H9 (cell line): ENCODE measurements around the gene CTPS2. TPM values are rescaled to one million over a fixed set of nuclear protein-coding genes. Genes with fewer than 3 reads are reported as not detected.
"Not testable (repeated sequence)": the region's sequence is repeated elsewhere in the genome, so short reads cannot be mapped to it uniquely, and the experiment has no call there.

Experiments
- DNase-seq: peaks from one replicate; pipeline ENCODE4 v3.0.0-alpha.2; 2017
- H2AFZ ChIP-seq: one replicate; pipeline ENCODE4 v1.6.1; 2013; ENCODE audit warnings: mild to moderate bottlenecking, low read length, control low read depth, moderate library complexity
- H2AK5ac ChIP-seq: 2 replicates; pipeline ENCODE4 v1.6.1; 2013; ENCODE audit warnings: low read length, control low read depth, mixed read lengths; ENCODE audit not compliant: insufficient read length
- H2BK120ac ChIP-seq: one replicate; pipeline ENCODE4 v1.6.1; 2013; ENCODE audit warnings: low read depth, mild to moderate bottlenecking, low read length, control low read depth, inconsistent platforms; ENCODE audit not compliant: poor library complexity, severe bottlenecking
- H2BK12ac ChIP-seq: 2 replicates; pipeline ENCODE4 v1.6.1; 2013; ENCODE audit warnings: low read length, control low read depth, mixed read lengths, low read depth; ENCODE audit not compliant: insufficient read length
- H2BK15ac ChIP-seq: 2 replicates; pipeline ENCODE4 v1.6.1; 2013; ENCODE audit warnings: low read depth, low read length, control low read depth
- H2BK20ac ChIP-seq: one replicate; pipeline ENCODE4 v1.6.1; 2013; ENCODE audit warnings: low read depth, mild to moderate bottlenecking, low read length, control low read depth, inconsistent platforms; ENCODE audit not compliant: poor library complexity, severe bottlenecking
- H2BK5ac ChIP-seq: 2 replicates; pipeline ENCODE4 v1.6.1; 2013; ENCODE audit warnings: low read length, control low read depth, mixed read lengths; ENCODE audit not compliant: insufficient read length
- H3K14ac ChIP-seq: 2 replicates; pipeline ENCODE4 v1.6.1; 2013; ENCODE audit warnings: low read length, control low read depth; ENCODE audit not compliant: insufficient read depth
- H3K18ac ChIP-seq: 2 replicates; pipeline ENCODE4 v1.6.1; 2013; ENCODE audit warnings: low read depth, mild to moderate bottlenecking, mixed read lengths, low read length, control low read depth; ENCODE audit not compliant: insufficient read length
- H3K23ac ChIP-seq: 2 replicates; pipeline ENCODE4 v1.6.1; 2013; ENCODE audit warnings: low read length, control low read depth, mixed read lengths, low read depth; ENCODE audit not compliant: insufficient read length
- H3K23me2 ChIP-seq: 2 replicates; pipeline ENCODE4 v1.6.1; 2013; ENCODE audit warnings: low read depth, mild to moderate bottlenecking, mixed read lengths, low read length, control low read depth; ENCODE audit not compliant: insufficient read length, poor library complexity, severe bottlenecking
- H3K27ac ChIP-seq: 2 replicates; pipeline ENCODE4 v1.5.1; 2013; ENCODE audit warnings: low read length, control low read depth, mixed read lengths, low read depth; ENCODE audit not compliant: insufficient read length
- H3K27me3 ChIP-seq: 2 replicates; pipeline ENCODE4 v1.6.1; 2013; ENCODE audit warnings: low read length, control low read depth, inconsistent platforms; ENCODE audit not compliant: insufficient read depth
- H3K4ac ChIP-seq: 2 replicates; pipeline ENCODE4 v1.6.1; 2013; ENCODE audit warnings: low read depth, mild to moderate bottlenecking, control low read depth, inconsistent platforms, low read length, moderate library complexity
- H3K4me1 ChIP-seq: 2 replicates; pipeline ENCODE4 v1.6.1; 2013; ENCODE audit warnings: low read length, control low read depth, inconsistent platforms; ENCODE audit not compliant: insufficient read depth
- H3K4me2 ChIP-seq: 2 replicates; pipeline ENCODE4 v1.6.1; 2013; ENCODE audit warnings: low read length, control low read depth, mixed read lengths; ENCODE audit not compliant: insufficient read length, insufficient read depth
- H3K56ac ChIP-seq: 2 replicates; pipeline ENCODE4 v1.6.1; 2013; ENCODE audit warnings: low read depth, mild to moderate bottlenecking, mixed read lengths, low read length, control low read depth; ENCODE audit not compliant: insufficient read length
- H3K79me1 ChIP-seq: 2 replicates; pipeline ENCODE4 v1.6.1; 2013; ENCODE audit warnings: low read depth, mild to moderate bottlenecking, moderate library complexity, low read length, control low read depth, inconsistent platforms; ENCODE audit not compliant: insufficient read depth, poor library complexity, severe bottlenecking
- H3K79me2 ChIP-seq: 2 replicates; pipeline ENCODE4 v1.6.1; 2013; ENCODE audit warnings: low read length, control low read depth, inconsistent platforms; ENCODE audit not compliant: insufficient read depth
- H3K9ac ChIP-seq: 2 replicates; pipeline ENCODE4 v1.6.1; 2013; ENCODE audit warnings: low read length, control low read depth, mixed read lengths; ENCODE audit not compliant: insufficient read length; ENCODE audit errors: extremely low read depth
- H3K9me3 ChIP-seq: one replicate; pipeline ENCODE4 v1.6.1; 2013; ENCODE audit warnings: low read depth, low read length, inconsistent platforms; ENCODE audit not compliant: control insufficient read depth
- H3T11ph ChIP-seq: one replicate; pipeline ENCODE4 v1.6.1; 2013; ENCODE audit warnings: mild to moderate bottlenecking, low read length, control low read depth, inconsistent platforms
- H4K20me1 ChIP-seq: one replicate; pipeline ENCODE4 v1.6.1; 2013; ENCODE audit not compliant: control insufficient read depth, insufficient read length, insufficient read depth
- H4K5ac ChIP-seq: 2 replicates; pipeline ENCODE4 v1.6.1; 2013; ENCODE audit warnings: low read depth, mild to moderate bottlenecking, mixed read lengths, low read length, control low read depth; ENCODE audit not compliant: insufficient read length
- H4K8ac ChIP-seq: replicated peaks from 2 replicates; pipeline ENCODE4 v1.6.1; 2013; ENCODE audit warnings: low read length, control low read depth, mixed read lengths, low read depth; ENCODE audit not compliant: insufficient read length
- H4K91ac ChIP-seq: 2 replicates; pipeline ENCODE4 v1.6.1; 2013; ENCODE audit warnings: low read depth, mild to moderate bottlenecking, moderate library complexity, mixed read lengths, low read length, control low read depth; ENCODE audit not compliant: insufficient read length
- H3K27ac Mint-ChIP-seq, 3 experiments: 2 replicates in 2 of 3; 3 replicates in 1 of 3; pipeline ENCODE4 v1.8.0; 2020 to 2021; ENCODE audit warnings: mixed read lengths in 3 of 3, mild to moderate bottlenecking in 1 of 3, moderate library complexity in 1 of 3
- H3K27me3 Mint-ChIP-seq: 2 replicates; pipeline ENCODE4 v1.8.0; 2021; ENCODE audit warnings: low read depth, mild to moderate bottlenecking, moderate library complexity, mixed read lengths
- H3K36me3 Mint-ChIP-seq, 3 experiments: 2 replicates in 2 of 3; 3 replicates in 1 of 3; pipeline ENCODE4 v1.8.0; 2020 to 2021; ENCODE audit warnings: low read depth in 3 of 3, mixed read lengths in 3 of 3; ENCODE audit not compliant: insufficient read depth in 1 of 3
- H3K4me1 Mint-ChIP-seq, 2 experiments: 2 replicates each; pipeline ENCODE4 v1.8.0; 2020; ENCODE audit warnings: mixed read lengths in 2 of 2
- H3K4me3 Mint-ChIP-seq, 2 experiments: 2 replicates in 1 of 2; 3 replicates in 1 of 2; pipeline ENCODE4 v1.8.0; 2020 to 2021; ENCODE audit warnings: mild to moderate bottlenecking in 2 of 2, mixed read lengths in 2 of 2, moderate library complexity in 1 of 2
- H3K9me3 Mint-ChIP-seq, 2 experiments: 2 replicates in 1 of 2; 3 replicates in 1 of 2; pipeline ENCODE4 v1.8.0; 2020; ENCODE audit warnings: mild to moderate bottlenecking in 2 of 2, mixed read lengths in 2 of 2, moderate library complexity in 1 of 2
- WGBS: extraction: QIAGEN DNeasy Blood & Tissue Kit; methylation state at CpG from one replicate; pipeline ENCODE4 v1.1.7; 2013; ENCODE audit warnings: missing lambda C conversion rate, low lambda C conversion rate, mixed read lengths; ENCODE audit not compliant: insufficient read length; ENCODE audit errors: extremely low coverage; 5-methylcytosine and 5-hydroxymethylcytosine counted together
- total RNA-seq: library from RNA; stranded (reverse); gene quantifications from 2 replicates; pipeline ENCODE4 v1.2.1, GENCODE V29; 2021

CTPS2 gene
- total RNA-seq, 1 experiment from 2014 or later, result 69.7 TPM

DNA sequence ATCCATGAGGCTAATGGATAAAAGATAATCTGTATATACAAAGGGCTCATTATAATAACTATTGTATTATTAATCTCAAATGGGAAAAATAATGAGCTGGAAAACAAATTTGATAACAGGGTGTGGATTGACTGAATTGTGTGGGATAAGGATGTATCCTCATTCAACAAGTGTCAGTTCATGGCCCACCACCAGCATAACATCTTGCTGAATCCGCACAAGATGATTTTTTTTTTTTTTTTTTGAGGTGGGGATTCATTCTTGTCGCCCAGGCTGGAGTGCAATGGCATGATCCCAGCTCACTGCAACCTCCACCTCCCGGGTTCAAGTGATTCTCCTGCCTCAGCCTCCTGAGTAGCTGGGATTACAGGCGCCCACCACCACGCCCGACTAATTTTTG, 3.2 kb upstream of the CTPS2 start:
- not testable (repeated sequence) for H3K79me1 ChIP-seq, H3K9me3 Mint-ChIP-seq, H2BK12ac ChIP-seq, H3K14ac ChIP-seq, H3K4ac ChIP-seq, H3K27ac ChIP-seq, H4K8ac ChIP-seq, H2BK20ac ChIP-seq, DNase-seq, H3K4me3 Mint-ChIP-seq, H3K56ac ChIP-seq, H3K27me3 ChIP-seq, H2BK120ac ChIP-seq, H3K27me3 Mint-ChIP-seq, H3K27ac Mint-ChIP-seq, H2BK5ac ChIP-seq, H3K4me1 ChIP-seq, H3K18ac ChIP-seq, H3K23ac ChIP-seq, H2AFZ ChIP-seq, H2AK5ac ChIP-seq, H4K20me1 ChIP-seq, H3T11ph ChIP-seq, H3K9ac ChIP-seq, H3K4me2 ChIP-seq, H4K5ac ChIP-seq, H3K9me3 ChIP-seq, H2BK15ac ChIP-seq, H4K91ac ChIP-seq
- WGBS, result no CpG with 5 or more reads among the region's 6 CpGs
- peaks cover 21% of the 10 kb centered on the region for H3K23me2 ChIP-seq
- Mint-ChIP-seq H3K36me3 (peaks cover 0 to 12% (median 2%) of the 10 kb centered on the region in 3 experiments; a peak in 3 of 7 replicates), H3K4me1 (peaks cover 24 to 26% of the 10 kb centered on the region in 2 experiments)
- H3K79me2 ChIP-seq, result peaks cover 12% of the 10 kb centered on the region; the same call in 1 of the 2 replicates
